Vagina (tissue), 2 donors: ENCODE measurements around the gene SLC22A23.

Source experiments
- POLR2A ChIP-seq, 2 donors: fragments of 450-650 bp; IDR thresholded peaks; one replicate each; pipeline ENCODE4 v1.6.1; 2017; ENCODE audit warnings: antibody characterized with exemption in 2 of 2, mild to moderate bottlenecking in 2 of 2, moderate library complexity in 2 of 2
- TF ChIP-seq, protein P1 (sequence below), 3 experiments: fragments of 450-650 bp in 2 of 3; fragments of 200-600 bp in 1 of 3; sonication (generic) in 1 of 3; IDR thresholded peaks; one replicate each; pipeline ENCODE4 v1.5.1; 2017 to 2019; ENCODE audit warnings: antibody characterized with exemption in 3 of 3, mild to moderate bottlenecking in 2 of 3, moderate library complexity in 2 of 3

DNA sequence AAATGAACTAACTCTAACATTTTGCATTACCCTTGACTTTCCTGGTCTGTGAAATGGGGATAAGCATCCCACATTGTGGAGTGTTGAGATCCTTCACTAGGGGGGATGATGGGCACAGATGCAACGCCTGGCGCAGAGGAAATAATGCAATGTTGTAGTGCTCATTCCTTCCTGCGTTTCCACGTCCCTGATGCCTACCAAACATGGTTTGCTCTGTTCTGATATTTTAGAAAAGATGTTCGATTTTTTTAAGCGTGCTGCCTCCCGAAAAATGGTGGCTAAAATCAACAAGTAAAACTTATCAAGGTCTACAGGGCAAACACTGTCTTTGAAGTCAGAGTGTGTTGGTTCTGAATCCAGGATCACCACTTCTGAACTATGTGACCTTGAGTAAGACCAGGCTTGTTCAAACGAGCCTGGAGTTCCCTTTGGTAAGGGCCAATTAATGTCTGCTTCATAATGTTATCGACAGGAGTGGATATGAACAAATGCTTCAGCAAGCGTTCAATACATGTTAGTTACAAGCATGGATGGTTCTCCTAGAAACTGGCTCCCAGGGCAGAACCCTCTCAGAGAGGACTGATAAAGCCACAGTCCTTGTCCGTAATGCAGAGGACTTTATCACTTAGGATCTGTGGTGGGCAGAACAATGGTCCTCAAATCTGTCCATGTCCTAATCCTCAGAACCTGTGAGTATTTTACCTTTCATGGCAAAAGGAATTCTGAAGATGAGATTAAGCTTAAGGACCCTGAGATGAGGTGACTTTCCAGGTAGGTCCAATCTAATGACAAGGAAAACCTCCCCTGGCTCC lies 44.7 kb downstream of the SLC22A23 start:
- TF ChIP-seq, protein P1, sequence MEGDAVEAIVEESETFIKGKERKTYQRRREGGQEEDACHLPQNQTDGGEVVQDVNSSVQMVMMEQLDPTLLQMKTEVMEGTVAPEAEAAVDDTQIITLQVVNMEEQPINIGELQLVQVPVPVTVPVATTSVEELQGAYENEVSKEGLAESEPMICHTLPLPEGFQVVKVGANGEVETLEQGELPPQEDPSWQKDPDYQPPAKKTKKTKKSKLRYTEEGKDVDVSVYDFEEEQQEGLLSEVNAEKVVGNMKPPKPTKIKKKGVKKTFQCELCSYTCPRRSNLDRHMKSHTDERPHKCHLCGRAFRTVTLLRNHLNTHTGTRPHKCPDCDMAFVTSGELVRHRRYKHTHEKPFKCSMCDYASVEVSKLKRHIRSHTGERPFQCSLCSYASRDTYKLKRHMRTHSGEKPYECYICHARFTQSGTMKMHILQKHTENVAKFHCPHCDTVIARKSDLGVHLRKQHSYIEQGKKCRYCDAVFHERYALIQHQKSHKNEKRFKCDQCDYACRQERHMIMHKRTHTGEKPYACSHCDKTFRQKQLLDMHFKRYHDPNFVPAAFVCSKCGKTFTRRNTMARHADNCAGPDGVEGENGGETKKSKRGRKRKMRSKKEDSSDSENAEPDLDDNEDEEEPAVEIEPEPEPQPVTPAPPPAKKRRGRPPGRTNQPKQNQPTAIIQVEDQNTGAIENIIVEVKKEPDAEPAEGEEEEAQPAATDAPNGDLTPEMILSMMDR (IDR thresholded peaks at IDR 0.05): no peak
- no peak for TF ChIP-seq POLR2A (IDR thresholded peaks at IDR 0.05)
